Neuronal stem cell (in vitro differentiated cells): ENCODE data around the gene NSUN4.
A peak's percentile ranks its signal among the peaks of the same experiment; 100 is the strongest.

Experiments
- DNase-seq: peaks from one replicate; pipeline ENCODE4 v3.0.0-alpha.2; 2013; ENCODE audit warnings: low spot score
- H2AFZ ChIP-seq: one replicate; pipeline ENCODE4 v1.6.1; 2013; ENCODE audit warnings: mild to moderate bottlenecking, low read length, inconsistent platforms
- H2AK5ac ChIP-seq: 2 replicates; pipeline ENCODE4 v1.6.1; 2013; ENCODE audit warnings: low read depth, mild to moderate bottlenecking, inconsistent platforms, low read length, moderate library complexity, mixed read lengths
- H2BK120ac ChIP-seq: 2 replicates; pipeline ENCODE4 v1.6.1; 2013; ENCODE audit warnings: low read depth, mild to moderate bottlenecking, inconsistent platforms, low read length, moderate library complexity, mixed read lengths
- H2BK12ac ChIP-seq: one replicate; pipeline ENCODE4 v1.6.1; 2013; ENCODE audit warnings: low read length, inconsistent platforms
- H2BK15ac ChIP-seq: 2 replicates; pipeline ENCODE4 v1.6.1; 2013; ENCODE audit warnings: mild to moderate bottlenecking, low read length, inconsistent platforms, mixed read lengths
- H2BK5ac ChIP-seq: one replicate; pipeline ENCODE4 v1.6.1; 2013; ENCODE audit warnings: inconsistent platforms, mild to moderate bottlenecking, low read length, moderate library complexity
- H3K14ac ChIP-seq: one replicate; pipeline ENCODE4 v1.6.1; 2013; ENCODE audit warnings: low read length, inconsistent platforms
- H3K18ac ChIP-seq: 2 replicates; pipeline ENCODE4 v1.6.1; 2013; ENCODE audit warnings: low read length, inconsistent platforms
- H3K23ac ChIP-seq: 2 replicates; pipeline ENCODE4 v1.6.1; 2013; ENCODE audit warnings: low read depth, mild to moderate bottlenecking, mixed read lengths, low read length, inconsistent platforms; ENCODE audit not compliant: poor library complexity
- H3K27ac ChIP-seq: replicated peaks from 3 replicates; pipeline ENCODE4 v1.5.1; 2013; ENCODE audit warnings: low read length, inconsistent platforms
- H3K27me3 ChIP-seq, 3 experiments: 2 replicates each; pipeline ENCODE4 v1.6.1; 2013; ENCODE audit warnings: low read length in 3 of 3, mild to moderate bottlenecking in 2 of 3, inconsistent platforms in 1 of 3, low read depth in 1 of 3, mixed read lengths in 1 of 3, moderate library complexity in 1 of 3; ENCODE audit not compliant: control insufficient read depth in 3 of 3, insufficient read depth in 3 of 3
- H3K36me3 ChIP-seq, 2 donors: replicated peaks in 1 of 2; 2 replicates each; pipeline ENCODE4 v1.6.1; 2013; ENCODE audit warnings: low read length in 2 of 2; ENCODE audit not compliant: control insufficient read depth in 2 of 2, insufficient read depth in 2 of 2
- H3K4ac ChIP-seq: 2 replicates; pipeline ENCODE4 v1.6.1; 2013; ENCODE audit warnings: inconsistent platforms, mild to moderate bottlenecking, low read length, moderate library complexity
- H3K4me1 ChIP-seq, 2 donors: 1 replicate in 1 of 2; 2 replicates in 1 of 2; pipeline ENCODE4 v1.6.1; 2013; ENCODE audit warnings: low read length in 2 of 2, low read depth in 1 of 2; ENCODE audit not compliant: control insufficient read depth in 2 of 2, insufficient read depth in 1 of 2
- H3K4me2 ChIP-seq: one replicate; pipeline ENCODE4 v1.6.1; 2013; ENCODE audit warnings: mild to moderate bottlenecking, low read length, inconsistent platforms; ENCODE audit not compliant: insufficient read depth, poor library complexity, severe bottlenecking
- H3K4me3 ChIP-seq, 2 donors: 2 replicates each; pipeline ENCODE4 v1.5.1; 2013; ENCODE audit warnings: low read length in 2 of 2, mild to moderate bottlenecking in 2 of 2, inconsistent platforms in 1 of 2, moderate library complexity in 1 of 2
- H3K79me1 ChIP-seq: one replicate; pipeline ENCODE4 v1.6.1; 2013; ENCODE audit warnings: low read depth, mild to moderate bottlenecking, inconsistent platforms, low read length, moderate library complexity
- H3K9ac ChIP-seq: one replicate; pipeline ENCODE4 v1.6.1; 2013; ENCODE audit warnings: mild to moderate bottlenecking, low read depth, low read length, inconsistent platforms; ENCODE audit not compliant: poor library complexity
- H3K9me3 ChIP-seq, 2 donors: replicated peaks in 1 of 2; 2 replicates each; pipeline versions ENCODE3 to v1.6.1; 2013; ENCODE audit warnings: low read length in 2 of 2, mild to moderate bottlenecking in 2 of 2, inconsistent platforms in 1 of 2, low read depth in 1 of 2, mixed read lengths in 1 of 2, moderate library complexity in 1 of 2; ENCODE audit not compliant: control insufficient read depth in 2 of 2, insufficient read depth in 1 of 2
- H4K8ac ChIP-seq: one replicate; pipeline ENCODE4 v1.6.1; 2013; ENCODE audit warnings: low read depth, mild to moderate bottlenecking, inconsistent platforms, low read length, moderate library complexity
- H4K91ac ChIP-seq: one replicate; pipeline ENCODE4 v1.6.1; 2013; ENCODE audit warnings: low read length, low read depth, mild to moderate bottlenecking, inconsistent platforms; ENCODE audit not compliant: poor library complexity
- WGBS, 2 donors: extraction: QIAGEN DNeasy Blood & Tissue Kit; methylation state at CpG; one replicate each; pipeline ENCODE4 v1.1.7; 2013; ENCODE audit warnings: missing lambda C conversion rate in 2 of 2, mixed read lengths in 1 of 2; ENCODE audit not compliant: insufficient read length in 2 of 2, insufficient replicate concordance in 1 of 2; ENCODE audit errors: extremely low coverage in 2 of 2; 5-methylcytosine and 5-hydroxymethylcytosine counted together

Gene NSUN4

GRCh38 chr1:46396441-46397398 lies 56.1 kb downstream of the NSUN4 start:
- Histone ChIP-seq H2BK12ac (no peak overlapping the region), H2BK120ac (no peak overlapping the region), H3K9me3 (peaks cover 10 to 14% of the 10 kb centered on the region in 2 donors), H3K4me1 (peaks cover 3 to 5% of the 10 kb centered on the region in 2 donors), H3K4me3 (no peak overlapping the region), H2AK5ac (no peak overlapping the region), H2AFZ (no peak overlapping the region), H3K27me3 (peaks cover 0 to 59% (median 15%) of the 10 kb centered on the region in 3 experiments), H3K27ac (no peak overlapping the region), H3K79me1 (no peaks in the 10 kb centered on the region), H3K4ac (no peak overlapping the region), H4K8ac (no peak overlapping the region), H3K4me2 (no peak overlapping the region), H4K91ac (no peak overlapping the region), H2BK5ac (no peak overlapping the region), H3K18ac (no peak overlapping the region), H3K14ac (no peak overlapping the region), H3K36me3 (no peaks in the 10 kb centered on the region), H3K23ac (no peak overlapping the region), H3K9ac (no peak overlapping the region), H2BK15ac (no peak overlapping the region)
- WGBS, 2 donors, result no CpG with 5 or more reads among the region's 10 CpGs
- no peak for DNase-seq

- H4K8ac ChIP-seq, result no peak overlapping the region
- no peak overlapping the region for H3K9ac ChIP-seq
- no peak overlapping the region for H2BK5ac ChIP-seq
- DNase-seq, result no peak
- H3K36me3 ChIP-seq, result no peaks in the 10 kb centered on the region
- no peak overlapping the region for H3K4me2 ChIP-seq
- peaks cover 3 to 8% of the 10 kb centered on the region in 2 donors for H3K4me1 ChIP-seq
- no peak overlapping the region for H2AFZ ChIP-seq
- H3K79me1 ChIP-seq, result no peaks in the 10 kb centered on the region
- H2AK5ac ChIP-seq, result no peak overlapping the region
- H2BK15ac ChIP-seq, result no peak overlapping the region
- no peak overlapping the region for H3K18ac ChIP-seq
- H3K14ac ChIP-seq, result no peak overlapping the region
- H3K27me3 ChIP-seq, result peaks cover 0 to 52% (median 13%) of the 10 kb centered on the region in 3 experiments
- no peak overlapping the region for H3K23ac ChIP-seq
- no peak overlapping the region for H2BK120ac ChIP-seq
- no peak overlapping the region for H3K4ac ChIP-seq
- H2BK12ac ChIP-seq, result no peak overlapping the region
- no peaks in the 10 kb centered on the region for H3K9me3 ChIP-seq
- whole genome bisulfite sequencing, 2 donors, result no CpG with 5 or more reads among the region's 9 CpGs
- H3K27ac ChIP-seq, result no peak overlapping the region
- no peak overlapping the region for H3K4me3 ChIP-seq
- H4K91ac ChIP-seq, result no peak overlapping the region
These were observed 58.7 kb downstream of the NSUN4 start for GRCh38 chr1:46399307-46399706.

GRCh38 chr1:46400421-46400820 lies 59.8 kb downstream of the NSUN4 start:
- Histone ChIP-seq H3K36me3 (peaks cover 0 to 2% of the 10 kb centered on the region in 2 donors), H3K27me3 (peaks cover 0 to 41% (median 2%) of the 10 kb centered on the region in 3 experiments), H2BK120ac (no peak overlapping the region), H3K14ac (peak overlapping the region; percentile 9), H3K9ac (no peak overlapping the region), H3K4ac (no peak overlapping the region), H2BK5ac (no peak overlapping the region), H3K79me1 (no peaks in the 10 kb centered on the region), H2BK12ac (no peak overlapping the region), H4K8ac (no peak overlapping the region), H3K27ac (no peak overlapping the region), H3K4me2 (no peak overlapping the region), H4K91ac (no peak overlapping the region), H3K4me3 (no peak overlapping the region), H3K9me3 (no peaks in the 10 kb centered on the region), H2AK5ac (no peak overlapping the region), H2AFZ (no peak overlapping the region), H2BK15ac (no peak overlapping the region), H3K4me1 (peaks cover 0 to 3% of the 10 kb centered on the region in 2 donors), H3K23ac (no peak overlapping the region), H3K18ac (no peak overlapping the region)
- WGBS, 2 donors, result no CpG with 5 or more reads among the region's 4 CpGs
- DNase-seq, result no peak

GRCh38 chr1:46401154-46401913 lies 60.7 kb downstream of the NSUN4 start:
- Histone ChIP-seq H3K14ac (no peak overlapping the region), H3K27ac (no peak overlapping the region), H2BK5ac (no peak overlapping the region), H3K27me3 (peaks cover 0 to 32% (median 0%) of the 10 kb centered on the region in 3 experiments), H4K91ac (no peak overlapping the region), H3K36me3 (peaks cover 0 to 2% of the 10 kb centered on the region in 2 donors), H2BK15ac (no peak overlapping the region), H2AFZ (no peak overlapping the region), H2BK12ac (no peak overlapping the region), H4K8ac (no peak overlapping the region), H3K18ac (no peak overlapping the region), H3K79me1 (no peaks in the 10 kb centered on the region), H3K23ac (no peak overlapping the region), H3K4ac (no peak overlapping the region), H3K4me1 (peaks cover 3 to 5% of the 10 kb centered on the region in 2 donors), H3K9ac (no peak overlapping the region), H2AK5ac (no peak overlapping the region), H3K4me2 (no peak overlapping the region), H3K9me3 (no peaks in the 10 kb centered on the region), H2BK120ac (no peak overlapping the region), H3K4me3 (peak overlapping the region in 1 of 2 donors; percentile 68)
- DNase-seq, result no peak
- no CpG with 5 or more reads among the region's 6 CpGs for WGBS, 2 donors
